ENCODE results near the gene TREML4.
A peak's percentile ranks its signal among the peaks of the same experiment; 100 is the strongest.
"Not testable (repeated sequence)": the region's sequence is repeated elsewhere in the genome, so short reads cannot be mapped to it uniquely, and the experiment has no call there.

The TREML4 gene, protein sequence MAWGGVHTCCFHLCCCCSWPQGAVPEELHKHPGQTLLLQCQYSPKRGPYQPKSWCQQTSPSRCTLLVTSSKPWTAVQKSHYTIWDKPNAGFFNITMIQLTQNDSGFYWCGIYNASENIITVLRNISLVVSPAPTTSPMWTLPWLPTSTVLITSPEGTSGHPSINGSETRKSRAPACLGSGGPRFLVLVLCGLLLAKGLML

DNA sequence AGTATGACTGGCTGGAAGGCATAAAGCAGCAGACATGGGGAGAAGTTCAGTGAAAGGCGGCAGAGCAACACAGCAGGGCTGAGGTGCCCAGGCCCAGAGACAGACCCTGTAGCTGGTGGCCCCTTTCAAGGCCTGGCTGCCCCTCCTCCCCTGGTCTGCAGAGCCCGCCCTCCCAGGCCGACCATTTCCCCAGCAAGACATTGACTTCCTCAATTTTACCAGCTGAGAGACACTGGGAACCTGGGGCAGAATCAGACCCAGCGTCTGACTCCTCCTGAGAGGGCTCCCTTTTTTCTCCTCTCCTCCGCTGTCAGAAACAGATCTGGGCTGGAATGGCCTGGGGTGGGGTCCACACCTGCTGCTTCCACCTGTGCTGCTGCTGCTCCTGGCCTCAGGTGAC lies at the start of gene TREML4:
TSS of gene TREML4 (plus strand) at position 254 of the 400 bp plus-strand sequence. CDS start at position 333, 79 bp downstream.
- DNase-seq: no peak

DNA sequence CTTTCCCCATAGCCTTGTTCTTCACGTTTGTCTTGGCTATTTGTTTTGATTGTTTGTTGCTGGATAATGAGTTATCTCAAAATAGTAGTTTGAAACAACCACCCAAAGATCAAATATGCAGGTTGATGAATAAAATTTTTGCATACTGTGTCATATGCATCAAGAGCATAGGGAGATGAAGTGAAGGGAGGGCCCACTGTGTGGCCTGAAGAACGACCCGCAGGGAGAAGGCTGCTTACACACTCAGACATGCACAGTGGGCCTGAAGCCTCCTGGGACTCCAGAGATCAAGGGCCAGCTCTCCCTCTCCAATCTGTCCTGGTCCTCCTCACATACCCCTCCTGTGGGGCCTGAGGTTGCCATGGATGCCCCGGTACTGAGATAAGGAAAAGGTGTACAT lies 49.0 kb upstream of the TREML4 start:
- DNase-seq: no peak

DNA sequence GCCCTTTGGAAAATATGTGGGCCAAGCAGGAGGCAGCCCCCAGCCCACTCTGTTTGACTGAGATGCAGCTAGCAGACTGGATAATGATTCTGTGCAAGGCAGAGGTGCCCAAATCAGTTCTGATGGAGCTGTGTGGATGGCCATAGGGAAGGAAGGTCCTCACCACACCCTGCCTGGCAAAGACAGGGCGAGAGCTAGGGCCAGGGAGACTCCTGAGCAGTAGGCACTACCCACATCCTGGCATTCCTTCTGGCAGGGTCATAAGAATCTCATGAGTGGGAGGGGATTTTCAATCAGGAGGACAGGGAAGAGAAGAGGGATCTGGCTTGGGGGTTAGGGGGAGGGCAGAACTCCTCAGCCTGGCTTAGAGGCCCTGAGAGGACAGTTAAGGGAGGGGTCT lies 46.6 kb upstream of the TREML4 start:
- DNase-seq: no peak

DNA sequence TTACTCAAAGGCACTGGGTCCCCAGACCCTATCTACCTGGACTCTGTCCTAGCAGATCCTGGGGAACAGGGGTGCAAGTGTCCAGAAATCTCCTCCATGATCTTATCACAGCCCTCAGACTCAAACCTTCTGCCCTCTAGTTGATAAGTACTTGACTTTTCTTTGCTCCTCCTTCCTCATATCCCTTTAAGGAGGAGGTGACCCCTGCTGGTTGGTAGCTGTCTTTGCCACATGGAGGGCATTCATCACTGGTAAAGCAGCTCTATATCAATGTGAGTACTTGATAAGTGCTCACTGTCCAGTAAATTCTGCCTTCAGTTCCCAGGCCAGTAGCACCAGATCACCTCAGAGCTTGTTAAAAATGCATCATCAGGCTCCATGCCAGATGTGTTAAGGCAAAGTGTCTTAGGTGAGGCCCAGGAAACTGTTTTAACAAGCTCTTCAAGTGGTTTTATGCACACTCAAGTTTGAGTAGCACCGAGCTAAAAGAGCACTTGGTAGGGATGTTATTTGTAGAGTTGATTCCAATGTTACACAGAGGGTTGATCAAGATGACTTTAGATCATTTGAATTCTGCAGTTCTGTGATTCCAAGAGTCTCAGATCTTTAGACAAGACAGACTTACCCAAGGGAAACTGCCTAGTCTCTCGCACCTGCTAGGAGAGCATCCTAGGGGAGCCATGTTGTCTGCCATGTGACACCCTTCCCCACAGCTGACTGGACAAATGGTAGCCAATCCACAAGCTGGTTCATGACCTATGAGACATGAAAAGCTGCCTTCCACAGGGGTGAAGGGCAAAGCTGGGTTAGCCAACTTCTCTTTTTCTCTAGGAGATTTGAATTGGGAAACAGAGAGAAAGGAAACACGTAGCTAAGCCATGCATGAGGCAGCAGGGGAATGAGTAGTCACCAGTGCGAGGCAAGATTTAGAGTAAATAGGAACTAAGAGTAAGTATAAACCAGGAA lies 45.8 kb upstream of the TREML4 start:
- peak; percentile 92 for DNase-seq

DNA sequence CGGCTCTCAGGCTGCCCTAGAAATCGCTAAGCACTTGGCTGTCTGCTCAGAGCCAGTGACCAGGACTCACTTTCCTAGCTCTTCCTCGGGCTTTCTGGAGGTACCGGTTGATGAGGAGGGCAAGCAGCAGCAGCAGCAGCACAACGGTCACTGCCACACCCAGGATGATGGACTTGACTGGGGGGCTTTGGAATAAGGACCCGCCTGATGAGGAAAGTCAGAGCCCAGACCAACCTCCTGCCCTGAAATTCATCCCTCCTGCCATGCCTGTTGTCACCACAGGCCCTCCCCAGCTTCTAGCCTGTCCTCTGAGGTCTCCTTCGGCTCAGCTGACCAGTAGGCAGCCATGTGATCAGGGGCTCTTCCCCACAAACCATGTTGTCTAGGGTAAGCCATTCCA lies 43.4 kb upstream of the TREML4 start:
- no peak for DNase-seq

DNA sequence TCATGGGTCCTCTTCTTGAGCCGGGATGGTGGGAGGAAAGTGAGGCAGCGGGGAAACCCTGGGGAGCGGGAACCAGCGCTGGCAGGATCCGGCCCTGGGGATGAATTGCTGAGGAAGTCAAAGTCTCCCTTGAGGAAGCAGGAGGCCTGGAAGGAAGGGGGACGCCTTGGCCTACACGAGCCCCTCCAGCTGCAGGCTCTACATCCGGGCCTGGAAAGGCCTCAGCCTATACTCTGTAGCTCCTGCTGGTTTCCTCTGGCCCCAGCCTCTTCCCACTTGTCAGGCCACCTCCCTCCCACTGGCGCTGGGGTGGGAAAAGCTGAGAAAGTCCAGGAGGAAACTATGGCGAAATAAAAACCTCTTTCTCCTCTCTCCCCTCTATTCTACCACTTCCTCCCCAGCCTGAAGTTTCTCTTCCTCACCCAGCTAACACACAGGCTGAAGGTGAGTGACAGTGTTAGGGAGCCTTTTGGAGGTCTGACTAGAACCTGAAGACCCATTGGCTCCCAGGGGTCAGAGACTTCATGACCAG lies 42.1 kb upstream of the TREML4 start:
- no peak for DNase-seq

DNA sequence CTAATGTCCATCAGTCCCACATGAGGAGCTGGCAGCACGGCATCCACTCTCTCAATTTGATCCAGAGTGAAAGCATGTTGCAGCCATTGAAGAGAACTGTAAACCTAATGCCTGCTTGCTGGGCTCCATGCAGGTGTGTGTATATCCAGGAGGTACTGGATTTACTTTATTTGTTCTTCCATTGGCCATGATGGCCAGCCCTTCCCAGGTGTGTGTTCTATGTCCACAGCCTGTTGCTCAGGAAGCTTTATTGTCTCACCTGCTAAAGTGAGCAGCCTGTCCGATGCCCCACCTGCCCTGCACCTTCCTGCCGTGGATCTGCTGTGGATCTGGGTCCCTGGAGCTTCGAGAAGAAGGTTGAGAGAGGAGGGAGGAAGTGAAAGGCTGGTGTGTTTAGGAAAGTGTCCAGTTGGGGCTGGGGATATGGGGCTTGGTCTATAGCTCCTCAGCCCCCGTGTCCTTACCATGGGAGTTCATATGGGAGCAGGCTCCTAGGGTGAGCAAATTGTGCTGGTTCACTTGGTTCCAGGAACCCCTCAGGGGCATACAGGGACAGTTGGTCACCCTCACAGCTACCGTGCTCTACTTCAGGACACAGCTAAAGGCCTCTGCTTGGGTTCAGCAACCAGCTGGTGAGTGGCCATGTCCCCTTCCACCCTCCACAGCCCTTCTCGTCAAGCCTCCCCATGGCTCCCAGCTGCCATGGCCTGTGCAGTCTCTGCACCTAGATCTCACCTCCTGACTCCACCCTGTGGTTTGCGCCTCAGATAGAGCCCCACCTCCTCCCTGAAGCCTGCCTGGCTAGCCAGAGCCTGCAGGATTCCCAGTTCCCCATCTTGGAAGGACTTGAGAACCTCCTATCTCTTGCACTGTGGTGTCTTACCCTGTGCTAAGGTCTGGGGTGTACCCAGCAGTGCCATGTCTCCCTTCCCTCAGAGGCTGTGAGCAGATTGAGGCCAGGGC lies 39.9 kb upstream of the TREML4 start:
- peak; percentile 53 for DNase-seq

DNA sequence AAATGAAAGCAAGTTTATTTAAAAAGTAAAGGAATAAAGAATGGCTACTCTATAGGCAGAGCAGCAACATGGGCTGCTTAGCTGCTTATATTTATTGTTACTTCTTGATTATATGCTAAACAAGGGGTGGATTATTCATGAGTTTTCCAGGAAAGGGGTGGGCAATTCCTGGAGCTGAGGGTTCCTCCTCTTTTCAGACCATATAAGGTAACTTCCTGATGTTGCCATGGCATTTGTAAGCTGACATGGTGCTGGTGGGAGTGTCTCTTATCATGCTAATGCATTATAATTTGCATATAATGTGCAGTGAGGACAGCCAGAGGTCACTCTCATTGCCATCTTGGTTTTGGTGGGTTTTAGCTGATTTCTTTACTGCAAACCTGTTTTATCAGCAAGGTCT lies 39.1 kb upstream of the TREML4 start:
- DNase-seq: not testable (repeated sequence)

DNA sequence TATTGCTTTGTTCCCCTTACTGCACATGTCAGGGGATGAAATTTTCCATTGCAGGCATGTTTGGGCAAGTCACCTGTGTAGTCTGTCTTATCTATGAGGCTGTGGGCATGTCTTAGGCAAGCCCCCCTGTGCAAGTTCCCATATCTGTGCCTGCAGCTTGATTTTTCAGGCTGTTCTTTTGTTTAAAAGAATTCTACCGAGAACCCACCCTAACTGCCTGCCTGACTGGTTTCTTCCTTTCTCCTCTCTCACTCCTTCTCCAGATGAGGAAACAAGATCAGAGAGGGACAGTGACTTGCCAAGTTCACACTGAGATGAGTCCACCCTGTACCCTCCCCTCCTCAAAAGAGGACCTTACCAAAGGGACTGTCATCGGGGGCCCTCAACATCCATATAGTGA lies 38.2 kb upstream of the TREML4 start:
- DNase-seq: no peak

DNA sequence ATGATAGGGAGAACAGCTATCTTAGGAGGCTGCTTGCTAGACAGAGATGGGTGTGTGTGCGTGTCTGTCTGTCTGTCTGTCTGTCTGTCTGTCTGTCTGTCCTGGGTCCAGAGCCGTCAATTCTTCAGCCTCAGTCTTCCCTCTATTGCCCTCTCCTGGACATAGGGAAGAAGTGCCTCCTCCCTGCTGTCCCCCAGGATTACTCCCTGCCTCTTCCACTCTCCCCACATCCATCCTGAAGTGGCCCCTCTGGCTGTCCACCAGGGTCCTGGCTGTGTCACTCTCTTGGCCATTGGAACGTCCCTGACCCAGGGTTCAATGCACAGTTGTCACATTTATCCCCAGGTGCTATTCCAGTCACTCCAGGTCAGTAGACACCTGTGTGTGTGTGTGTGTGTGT lies 37.4 kb upstream of the TREML4 start:
- no peak for DNase-seq

DNA sequence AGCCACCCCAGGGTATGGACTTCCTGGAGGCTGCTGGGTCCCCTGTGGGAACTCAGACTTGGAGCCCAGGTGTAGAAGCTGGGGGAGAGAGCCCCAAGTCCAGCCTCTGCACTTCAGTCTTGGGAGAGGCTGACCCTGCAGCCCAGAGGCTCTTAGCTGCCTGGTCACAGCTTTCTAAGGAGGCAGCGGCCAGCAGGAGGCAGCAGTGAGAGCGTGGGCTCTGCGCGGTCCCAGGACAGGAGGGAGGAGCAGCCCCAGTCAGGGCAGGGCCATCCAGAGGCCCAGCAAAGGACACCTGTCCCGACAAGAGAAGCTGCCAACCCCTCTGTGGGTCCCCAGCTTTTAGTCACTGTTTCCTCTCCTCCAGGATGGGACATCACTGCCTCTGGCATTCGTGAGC lies 36.6 kb upstream of the TREML4 start:
- DNase-seq: no peak

DNA sequence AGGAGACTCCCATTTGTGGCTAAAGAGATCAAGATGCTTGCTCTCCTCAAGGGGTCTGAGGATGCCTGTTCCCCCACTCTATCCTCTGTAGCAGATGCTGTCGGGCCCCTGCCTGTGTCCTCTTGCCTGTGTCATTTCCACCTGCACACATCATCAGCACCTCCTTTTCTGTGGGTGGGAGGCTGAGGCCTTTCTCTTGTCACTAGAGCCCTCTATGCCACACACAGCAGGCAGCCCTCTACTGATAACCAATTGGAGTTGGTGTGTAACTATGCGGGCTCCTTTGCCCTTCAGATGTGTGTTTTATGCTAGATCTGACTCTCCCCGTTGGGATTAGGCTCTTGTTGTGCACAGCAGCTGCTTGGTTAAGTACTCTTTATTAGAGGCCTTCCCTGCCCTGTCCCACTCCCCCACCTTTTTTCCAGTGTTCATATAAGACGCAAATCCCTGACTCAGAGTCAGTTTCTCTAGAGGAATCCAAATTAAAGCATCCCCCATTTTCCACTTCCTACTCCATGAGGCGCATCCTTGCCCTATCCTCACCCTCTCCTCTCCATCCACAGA lies 34.9 kb upstream of the TREML4 start:
- no peak for DNase-seq

DNA sequence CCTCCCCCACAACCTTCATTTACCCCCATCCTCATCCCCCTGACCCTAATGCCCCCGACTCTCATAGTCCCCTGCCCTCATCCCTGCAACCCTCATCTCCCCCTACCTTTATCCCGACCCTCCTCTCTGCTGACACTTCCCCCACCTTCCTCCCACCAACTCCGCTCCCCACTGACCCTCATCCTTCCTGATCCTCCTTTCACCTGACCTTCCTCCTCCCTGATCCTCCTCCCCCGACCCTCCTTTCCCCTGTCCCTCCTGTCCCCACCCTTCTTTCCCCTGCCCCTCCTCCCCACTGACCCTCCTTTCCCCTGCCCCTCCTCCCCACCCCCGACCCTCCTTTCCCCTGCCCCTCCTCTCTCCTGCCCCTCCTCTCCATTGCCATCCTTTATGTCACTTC lies 34.3 kb upstream of the TREML4 start:
- DNase-seq: no peak

DNA sequence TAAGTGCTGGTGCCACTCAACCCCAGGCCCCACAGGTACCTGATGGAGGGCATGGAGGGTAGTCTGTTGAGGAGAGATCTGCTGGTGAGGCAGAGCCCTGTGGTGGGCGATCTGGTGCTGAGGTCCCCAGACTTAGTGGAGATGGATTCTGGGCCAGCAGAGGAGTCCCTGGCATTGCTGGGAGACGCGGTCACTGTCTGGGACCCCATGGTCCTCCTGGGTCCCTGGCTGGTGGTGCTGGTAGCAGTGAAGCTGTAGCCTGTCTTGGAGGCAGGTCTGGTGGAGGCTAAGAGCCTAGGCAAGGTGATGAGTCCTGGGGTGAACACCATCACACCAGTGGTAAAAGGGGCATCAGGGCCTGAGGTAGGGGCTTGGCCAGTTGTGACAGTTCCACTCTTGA lies 33.8 kb upstream of the TREML4 start:
- no peak for DNase-seq

DNA sequence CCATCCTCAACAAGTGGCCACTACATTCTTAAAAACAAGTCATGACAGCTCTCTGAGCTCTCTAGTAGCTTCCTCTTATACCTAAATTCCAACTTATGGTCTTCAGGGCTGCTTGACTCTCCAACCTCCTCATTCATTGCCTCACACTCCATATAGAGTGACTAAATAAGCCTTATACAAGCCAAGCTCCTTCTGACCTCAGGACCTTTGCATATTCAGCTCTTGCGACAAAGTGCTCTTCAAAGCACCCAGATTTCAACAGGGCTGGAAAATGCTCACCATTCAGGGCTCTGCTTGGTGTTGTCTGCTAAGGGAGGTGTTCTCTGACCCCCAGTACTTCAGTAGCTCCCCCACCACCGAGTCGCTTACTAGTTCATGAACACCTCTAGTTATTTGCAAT lies 30.9 kb upstream of the TREML4 start:
- DNase-seq: no peak

DNA sequence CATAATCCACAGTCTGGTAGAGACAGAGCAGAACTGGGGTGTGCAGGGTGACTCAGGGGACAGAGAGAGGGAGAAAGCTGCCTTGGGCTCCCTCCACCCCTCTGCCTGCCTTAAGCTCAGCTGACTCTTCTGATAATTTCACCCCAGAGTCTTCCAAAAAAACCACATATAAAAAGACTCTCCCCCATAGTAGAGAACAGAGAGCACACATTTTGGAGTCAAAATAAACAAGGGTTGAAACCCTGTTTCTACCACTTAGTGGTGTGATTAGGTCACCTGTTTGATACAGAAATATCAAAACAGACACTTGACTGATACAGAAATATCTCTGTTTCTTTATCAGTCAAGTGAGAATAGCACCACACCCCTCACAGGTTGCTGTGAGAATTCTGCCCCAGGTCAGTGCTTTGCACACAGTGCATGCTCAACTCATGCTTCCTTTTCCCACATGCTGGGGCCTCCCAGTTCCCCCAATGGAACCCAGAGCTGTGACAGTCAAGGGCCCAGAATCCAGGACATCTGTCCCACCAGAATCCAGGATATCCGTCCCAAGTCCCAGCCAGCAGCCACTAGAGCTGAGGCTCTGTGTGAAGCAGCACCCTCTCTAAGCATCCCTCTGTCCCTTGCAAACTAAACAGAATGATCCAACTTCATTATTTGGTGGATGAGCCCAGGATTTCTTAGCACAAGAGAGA lies 28.4 kb upstream of the TREML4 start:
- DNase-seq: no peak

DNA sequence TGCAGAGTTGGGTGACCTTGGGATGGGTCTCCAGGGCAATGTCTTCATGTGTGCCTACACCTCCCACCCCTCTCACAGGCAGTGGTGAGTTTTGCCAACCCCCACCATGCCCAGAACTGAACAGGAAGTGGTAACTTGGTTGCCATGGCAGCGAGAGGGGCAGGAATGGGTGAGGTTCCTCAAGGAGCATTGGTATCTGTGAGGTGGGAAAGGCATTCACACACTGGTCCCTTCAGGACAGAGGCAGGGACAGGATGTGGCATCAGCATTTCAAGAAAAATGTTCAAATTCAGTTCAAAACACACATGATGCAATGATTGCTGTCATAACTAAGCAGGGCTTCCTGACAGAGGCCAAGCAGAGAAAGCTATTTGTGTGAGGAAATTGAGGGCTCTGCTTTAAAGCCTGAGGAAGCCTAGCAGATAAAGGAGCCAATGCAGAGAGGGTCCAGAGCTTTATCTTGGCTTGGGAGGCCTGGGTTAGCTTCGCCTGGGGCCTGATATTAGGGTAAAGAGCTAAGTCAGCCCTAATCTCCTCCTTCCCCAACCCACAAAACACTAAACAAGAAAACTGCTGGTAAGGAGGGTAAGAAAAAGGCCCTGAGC lies 27.8 kb upstream of the TREML4 start:
- DNase-seq: no peak

DNA sequence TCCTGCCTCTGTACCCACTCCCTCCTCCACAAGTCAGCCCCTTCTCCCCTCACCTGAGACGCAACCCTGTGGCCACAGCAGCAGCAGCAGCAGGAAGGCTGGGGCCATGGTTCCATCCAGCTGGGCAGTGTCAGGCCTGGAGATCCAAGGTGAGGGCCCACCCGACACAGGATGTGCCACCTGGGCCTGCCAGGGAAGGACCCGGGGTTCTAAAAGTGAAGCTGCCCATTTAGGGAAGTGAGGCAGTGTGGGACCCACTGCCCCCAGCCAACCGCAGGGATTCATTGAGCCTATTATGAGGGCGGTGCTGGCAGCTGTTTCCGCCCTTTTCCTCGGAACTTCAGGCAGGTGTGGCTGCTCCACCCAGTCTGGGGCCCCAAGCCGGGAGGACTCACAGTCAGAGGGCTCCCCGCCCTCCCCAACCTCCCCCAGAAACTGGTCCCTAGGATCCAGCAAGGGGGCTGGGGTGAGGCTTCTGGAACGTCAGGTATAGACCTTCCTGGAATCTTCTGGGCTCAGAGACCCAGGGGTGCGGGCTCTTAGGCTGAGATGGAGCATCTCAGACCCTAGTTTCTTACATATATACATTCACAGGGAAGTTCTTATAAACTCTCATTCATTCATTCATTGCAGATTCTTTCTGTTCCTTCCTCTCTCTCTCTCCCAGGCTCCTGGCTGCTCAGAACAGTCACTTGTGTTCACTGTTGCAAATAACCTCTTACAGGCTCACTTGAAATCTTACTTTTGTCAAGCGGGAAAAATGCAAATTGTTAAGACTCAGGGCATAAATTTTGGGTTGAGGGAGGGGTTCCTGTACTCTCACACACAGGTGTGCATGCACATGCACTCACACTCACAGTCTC lies 27.0 kb upstream of the TREML4 start, which contains the start of gene TREML2:
TSS of gene TREML2 (minus strand) at position 249 of the 863 bp plus-strand sequence. CDS start at position 108, 141 bp downstream.
- no peak for DNase-seq

DNA sequence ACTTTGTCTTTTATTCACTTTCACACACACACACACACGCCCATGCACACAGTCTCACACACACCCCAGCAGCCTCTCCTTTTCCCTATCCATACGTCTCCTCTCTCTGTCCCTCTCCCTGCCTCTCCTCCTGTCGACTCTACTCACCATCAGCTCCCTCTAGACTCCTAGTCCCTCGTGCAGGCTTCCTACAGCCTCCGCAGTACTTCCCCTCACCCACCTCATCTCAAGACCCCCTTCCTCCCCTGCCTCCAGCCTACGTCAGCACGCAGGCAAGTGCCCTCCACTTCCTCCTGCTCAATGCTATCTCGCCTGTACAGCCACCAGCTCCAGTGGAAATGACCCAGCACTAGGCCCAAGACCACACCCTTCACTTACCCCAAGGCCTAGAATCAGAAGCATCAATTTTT lies 26.4 kb upstream of the TREML4 start:
- no peak for DNase-seq

DNA sequence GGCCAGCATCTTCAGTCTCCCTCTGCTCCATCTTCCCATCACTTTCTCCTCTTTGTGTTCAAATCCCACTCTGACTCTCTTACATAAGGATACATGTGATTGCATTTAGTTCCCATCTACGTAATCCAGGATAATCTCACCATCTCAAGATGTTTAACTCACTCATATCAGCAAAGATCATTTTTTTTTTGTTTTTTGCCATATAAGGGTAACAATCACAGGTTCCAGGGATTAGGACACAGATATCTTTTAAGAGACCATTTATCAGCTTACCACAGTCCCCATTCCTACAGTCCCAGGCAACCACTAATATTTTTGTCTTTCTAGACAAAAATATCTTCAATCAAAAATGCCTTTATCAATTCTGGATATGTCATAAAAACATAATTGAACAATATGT lies 24.0 kb upstream of the TREML4 start:
- no peak for DNase-seq

Measured in NCI-H510A treated with DMSO at 0.1 percent for 48 hours (cell line).